ENCODE data around the gene CIRBP. TPM values are rescaled to one million over a fixed set of nuclear protein-coding genes. Genes with fewer than 3 reads are reported as not detected.

CIRBP gene
- total and polyA plus RNA-seq, 2 of the 13 experiments (the other 11 are each of a cell fraction or from before 2014, with no cell fraction given), result 133 to 140 TPM

- TF ChIP-seq PBX2 (CRISPR knock-in tag; IDR thresholded peaks at IDR 0.05) (no peak), HNRNPL (IDR thresholded peaks at IDR 0.05; ENCODE audit: low read depth, low read length) (peak; percentile 70; the same call in 1 of the 2 replicates), ZNF775 (CRISPR knock-in tag; IDR thresholded peaks at IDR 0.05; ENCODE audit: borderline replicate concordance) (no peak), AGO2 (optimal IDR thresholded peaks at IDR 0.05; ENCODE audit: low read depth, low read length) (peak; percentile 10), HMG20B (CRISPR knock-in tag; conservative IDR thresholded peaks at IDR 0.05) (peak; percentile 61; the same call in 1 of the 2 replicates), ZSCAN30 (CRISPR knock-in tag; IDR thresholded peaks at IDR 0.05) (no peak), JDP2 (CRISPR knock-in tag; IDR thresholded peaks at IDR 0.05; ENCODE audit: borderline replicate concordance) (no peak), MEF2D (CRISPR knock-in tag; IDR thresholded peaks at IDR 0.05) (peak; percentile 78; the same call in 1 of the 2 replicates)
- TF ChIP-seq, protein P1, sequence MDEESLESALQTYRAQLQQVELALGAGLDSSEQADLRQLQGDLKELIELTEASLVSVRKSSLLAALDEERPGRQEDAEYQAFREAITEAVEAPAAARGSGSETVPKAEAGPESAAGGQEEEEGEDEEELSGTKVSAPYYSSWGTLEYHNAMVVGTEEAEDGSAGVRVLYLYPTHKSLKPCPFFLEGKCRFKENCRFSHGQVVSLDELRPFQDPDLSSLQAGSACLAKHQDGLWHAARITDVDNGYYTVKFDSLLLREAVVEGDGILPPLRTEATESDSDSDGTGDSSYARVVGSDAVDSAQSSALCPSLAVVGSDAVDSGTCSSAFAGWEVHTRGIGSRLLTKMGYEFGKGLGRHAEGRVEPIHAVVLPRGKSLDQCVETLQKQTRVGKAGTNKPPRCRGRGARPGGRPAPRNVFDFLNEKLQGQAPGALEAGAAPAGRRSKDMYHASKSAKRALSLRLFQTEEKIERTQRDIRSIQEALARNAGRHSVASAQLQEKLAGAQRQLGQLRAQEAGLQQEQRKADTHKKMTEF (CRISPR knock-in tag; IDR thresholded peaks at IDR 0.05), result no peak
Measured at GRCh38 chr19:1283207-1283916, 14.2 kb downstream of the CIRBP start (continued).

- ChIA-PET POLR2A (interaction anchor here (0.6 to 3.5 kb wide), 22 partner anchors 8 to 207 kb away, joined by 3 to 61 read pairs (median 6); partner anchors contain the start of genes CIRBP, FAM174C and REEP6), CTCF (ENCODE audit: low intra/inter-chr PET ratio, low total read pairs) (no interaction called here)
- Histone ChIP-seq H3K27me3 (ENCODE audit: control insufficient read depth in 1 of 2, insufficient read depth in 2 of 2, low read length in 2 of 2) (no peaks in the 10 kb centered on the region; a peak in 1 of 5 replicates), H3K9ac (ENCODE audit: insufficient read depth, low read depth, low read length) (peak overlapping the region; percentile 60), H3K4me3 (replicated peaks in 1 of 3; ENCODE audit: insufficient read depth in 1 of 3, low read depth in 2 of 3, low read length in 3 of 3) (peak overlapping the region; percentile 59 to 70 (median 63)), H3K4me2 (ENCODE audit: low read depth, low read length) (peak overlapping the region; percentile 89), H3K4me1 (ENCODE audit: insufficient read depth, low read length) (peaks cover 47% of the 10 kb centered on the region), H3K9me3 (ENCODE audit: low read length) (no peaks in the 10 kb centered on the region), H3K79me2 (ENCODE audit: insufficient read depth, low read length) (peaks cover 22% of the 10 kb centered on the region), H3K36me3 (replicated peaks in 1 of 2; ENCODE audit: control insufficient read depth in 1 of 2, insufficient read depth in 2 of 2, low read length in 2 of 2) (peaks cover 2 to 5% of the 10 kb centered on the region in 2 experiments; a peak in 3 of 5 replicates), H2AFZ (ENCODE audit: low read length) (no peak overlapping the region), H4K20me1 (ENCODE audit: insufficient read depth, low read length) (no peaks in the 10 kb centered on the region), H3K27ac (ENCODE audit: extremely low read length, insufficient read depth, low read length) (peak overlapping the region; percentile 75)
- FAIRE-seq (no peak), DNase-seq (ENCODE audit: low spot score) (no peak), ATAC-seq (no peak; the same call in 2 of the 3 replicates)
- BruUV-seq (replicated peaks), result no TSS peak
- intact Hi-C loops (cut with micrococcal nuclease; ENCODE audit: unreplicated experiment) (no loop called here), in situ Hi-C loops (cut with HindIII; ENCODE audit: extremely low pct_ligation_motif_present, low pct_unique_long_range_greater_than_20kb) (loop anchor here (5.0 kb wide), 2 partner anchors 33 to 88 kb away; no protein-coding TSS in a partner anchor)
- no CpG with 5 or more reads among the region's 12 CpGs for WGBS (ENCODE audit: low lambda C conversion rate)
- TF ChIP-seq ZSCAN30 (CRISPR knock-in tag; IDR thresholded peaks at IDR 0.05) (0 out of 2 replicates have a peak, but pooled peaks have one; percentile 20), SMC3 (IDR thresholded peaks at IDR 0.05; ENCODE audit: low read length) (no peak), ZNF589 (CRISPR knock-in tag; conservative IDR thresholded peaks at IDR 0.05) (0 out of 2 replicates have a peak, but pooled peaks have one; percentile 38), ZNF18 (CRISPR knock-in tag; IDR thresholded peaks at IDR 0.05; ENCODE audit: insufficient replicate concordance) (no peak), BCL3 (CRISPR knock-in tag; IDR thresholded peaks at IDR 0.05) (0 out of 2 replicates have a peak, but pooled peaks have one; percentile 22), ZNF558 (CRISPR knock-in tag; IDR thresholded peaks at IDR 0.05; ENCODE audit: borderline replicate concordance) (no peak)
Measured at GRCh38 chr19:1283917-1284292, 14.8 kb downstream of the CIRBP start.

Data from HepG2 (cell line).